Thyroid gland (tissue), 4 donors: Measurements from ENCODE around the gene MMP19.

Source experiments
- CTCF ChIP-seq, 6 experiments: fragments of 200-600 bp in 3 of 6; fragments of 450-650 bp in 3 of 6; sonication (generic) in 3 of 6; IDR thresholded peaks; one replicate each; pipeline ENCODE4 v1.5.1; 2016 to 2019; ENCODE audit warnings: antibody characterized with exemption in 6 of 6, mild to moderate bottlenecking in 2 of 6, inconsistent platforms in 1 of 6, moderate library complexity in 1 of 6
- POLR2A ChIP-seq, 2 donors: fragments of 450-650 bp; IDR thresholded peaks; one replicate each; pipeline ENCODE4 v1.6.1; 2017; ENCODE audit warnings: antibody characterized with exemption in 2 of 2, mild to moderate bottlenecking in 2 of 2, moderate library complexity in 1 of 2

- no peak for TF ChIP-seq CTCF (IDR thresholded peaks at IDR 0.05)
- no peak for TF ChIP-seq POLR2A (IDR thresholded peaks at IDR 0.05)
Observed at GRCh38 chr12:55845785-55846496, 3.2 kb upstream of the MMP19 start.
